ENCODE results near the gene MC4R.
"Not testable (repeated sequence)": the region's sequence is repeated elsewhere in the genome, so short reads cannot be mapped to it uniquely, and the experiment has no call there.

MC4R gene

DNA sequence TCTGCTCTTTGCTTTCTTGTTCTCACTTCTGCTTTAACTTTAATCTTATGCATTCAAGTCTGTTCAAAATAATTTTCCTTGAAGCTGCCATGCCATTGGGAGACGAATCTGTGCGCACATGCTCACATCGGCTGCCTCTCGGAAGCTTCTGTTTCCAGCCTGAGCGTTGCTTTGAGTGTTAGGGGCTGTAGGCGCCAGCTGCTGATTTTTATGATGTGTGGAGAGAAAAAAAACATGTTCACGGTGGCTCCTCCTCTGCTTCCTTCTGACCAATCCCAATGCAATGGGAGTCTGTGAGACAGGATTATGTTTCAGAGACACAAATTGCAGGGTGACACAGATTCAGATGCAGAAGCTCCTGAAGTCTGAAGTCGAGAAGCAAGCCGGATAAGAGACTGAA is at the start of gene MC4R:
Gene MC4R, minus strand, starts transcription at position 180 of the 400 bp plus-strand sequence. CDS start 426 bp downstream, outside the sequence.
- peak; percentile 94 for DNase-seq

DNA sequence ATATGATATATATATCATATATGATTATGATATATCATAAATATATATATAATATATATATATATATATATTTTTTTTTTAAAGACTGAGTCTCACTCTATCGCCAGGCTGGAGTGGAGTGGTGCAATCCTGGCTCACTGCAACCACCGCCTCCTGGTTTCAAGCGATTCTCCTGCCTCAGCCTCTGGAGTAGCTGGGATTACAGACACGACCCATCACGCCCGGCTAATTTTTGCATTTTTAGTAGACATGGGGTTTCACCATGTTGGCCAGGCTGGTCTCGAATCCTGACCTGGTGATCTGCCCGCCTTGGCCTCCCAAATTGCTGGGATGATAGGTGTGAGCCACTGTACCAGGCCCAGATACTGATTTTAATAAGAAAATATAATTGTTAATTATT is 49.7 kb upstream of the MC4R start:
- DNase-seq, result not testable (repeated sequence)

DNA sequence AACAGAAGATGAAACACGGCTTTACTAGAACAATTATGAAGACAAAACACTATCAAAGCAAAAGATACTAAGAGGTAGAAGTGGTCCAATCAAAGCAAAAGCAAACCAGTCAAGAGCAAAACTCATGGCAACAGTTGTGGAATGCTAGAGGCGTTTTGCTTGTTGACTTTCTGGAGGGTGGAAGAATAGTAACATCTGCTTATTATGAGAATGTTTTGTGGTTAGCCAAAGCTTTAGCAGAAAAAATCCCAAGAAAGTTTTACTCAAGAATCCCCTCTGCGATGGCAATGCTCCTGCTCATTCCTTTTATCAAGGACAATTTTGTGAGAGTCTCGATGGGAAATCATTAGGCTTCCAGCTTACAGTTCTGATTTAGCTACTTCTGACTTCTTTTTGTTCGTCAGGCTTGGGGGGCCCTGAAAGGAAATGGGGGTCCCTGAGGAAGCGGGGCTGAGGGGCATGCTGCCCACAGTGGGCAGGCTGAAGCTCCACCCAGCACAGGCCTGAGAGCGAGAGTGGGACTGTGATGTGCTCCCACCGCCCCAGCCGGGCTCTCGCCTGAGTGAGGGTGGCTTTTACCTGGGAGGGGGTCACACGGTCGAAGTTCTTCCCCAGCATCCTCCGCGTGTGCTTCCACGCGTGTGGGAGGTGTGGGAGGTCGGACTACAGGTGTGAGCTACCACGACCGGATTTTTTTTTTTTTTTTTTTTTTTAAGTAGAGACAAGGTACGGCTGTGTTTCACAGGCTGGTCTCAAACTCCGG is 49.0 kb upstream of the MC4R start:
- DNase-seq, result no peak

DNA sequence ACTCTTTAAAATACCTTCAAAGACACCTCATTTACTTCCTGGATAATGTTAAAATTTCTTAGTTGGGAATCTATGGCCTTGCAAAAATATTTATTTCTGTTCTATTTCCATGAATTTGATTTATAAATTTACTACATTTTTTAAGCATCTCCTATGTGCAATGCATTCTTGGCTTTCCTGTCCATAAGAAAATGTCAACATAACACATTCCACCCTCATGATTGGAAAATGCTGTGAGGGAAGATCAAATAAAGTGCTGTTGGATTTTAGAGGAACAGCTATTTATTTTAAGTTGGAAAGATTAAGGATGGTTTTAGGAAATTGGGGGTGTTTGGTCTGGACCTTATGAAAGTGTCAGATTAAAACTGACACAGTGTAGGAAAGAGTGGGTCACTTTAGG is 45.4 kb upstream of the MC4R start:
- DNase-seq, result no peak

DNA sequence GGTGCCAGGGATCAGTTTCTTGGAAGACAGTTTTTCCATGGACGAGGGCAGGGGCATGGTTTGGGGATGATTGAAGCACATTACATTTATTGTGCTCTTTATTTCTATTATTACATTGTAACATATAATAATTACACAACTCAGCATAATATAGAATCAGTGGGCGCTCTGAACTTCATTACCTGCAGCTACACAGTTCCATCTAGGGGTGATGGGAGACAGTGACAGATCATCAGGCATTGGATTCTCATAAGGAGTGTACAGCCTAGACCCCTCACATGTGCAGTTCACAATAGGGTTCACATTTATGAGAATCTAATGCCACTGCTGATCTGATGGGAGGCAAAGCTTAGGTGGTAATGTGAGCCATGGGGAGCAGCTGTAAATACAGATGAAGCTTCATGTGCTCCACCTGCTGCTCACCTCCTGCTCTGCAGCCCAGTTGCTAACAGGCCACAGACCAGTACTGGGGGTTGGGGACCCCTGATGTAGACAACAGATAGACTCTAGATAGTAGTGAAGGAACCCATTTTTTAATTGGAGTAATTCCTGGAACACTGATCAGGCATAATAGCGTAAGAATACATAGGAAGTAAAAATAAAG is 41.5 kb upstream of the MC4R start:
- no peak for DNase-seq

DNA sequence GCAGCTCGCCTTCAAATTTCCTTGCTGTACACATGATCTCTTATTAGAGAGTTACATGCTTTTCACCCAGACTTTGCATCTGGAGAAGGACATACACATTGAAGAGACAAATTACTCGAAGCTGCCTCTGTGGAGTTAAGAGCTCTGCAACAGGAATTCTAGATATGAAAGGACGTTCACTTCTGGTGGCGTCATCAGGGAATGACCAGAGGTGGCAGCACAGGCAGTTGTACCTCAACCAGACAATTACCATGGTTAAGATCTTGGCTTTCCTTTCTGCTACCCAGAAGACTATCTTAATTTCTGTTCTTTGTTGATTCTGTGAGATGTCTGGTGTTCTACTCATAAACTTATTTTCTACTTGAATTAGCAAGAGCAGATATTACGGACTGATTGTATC is 39.1 kb upstream of the MC4R start:
- DNase-seq, result no peak

DNA sequence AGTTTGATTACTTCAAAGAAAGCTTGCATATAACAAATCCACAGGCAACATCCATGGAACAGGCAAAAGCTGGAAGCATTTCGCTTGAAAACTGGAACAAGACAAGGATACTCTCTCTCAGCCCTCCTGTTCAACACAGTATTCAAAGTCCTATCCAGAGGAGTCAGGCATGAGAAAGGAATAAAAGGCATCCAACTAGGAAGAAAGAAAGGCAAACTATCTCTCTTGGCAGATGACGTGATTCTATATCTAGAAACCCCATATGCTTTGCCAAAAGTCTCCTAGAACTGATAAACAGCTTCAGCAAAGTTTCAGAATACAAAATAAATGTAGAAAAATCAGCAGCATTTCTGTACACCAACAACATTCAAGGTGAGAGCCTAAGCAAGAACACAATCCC is 34.1 kb upstream of the MC4R start:
- no peak for DNase-seq

DNA sequence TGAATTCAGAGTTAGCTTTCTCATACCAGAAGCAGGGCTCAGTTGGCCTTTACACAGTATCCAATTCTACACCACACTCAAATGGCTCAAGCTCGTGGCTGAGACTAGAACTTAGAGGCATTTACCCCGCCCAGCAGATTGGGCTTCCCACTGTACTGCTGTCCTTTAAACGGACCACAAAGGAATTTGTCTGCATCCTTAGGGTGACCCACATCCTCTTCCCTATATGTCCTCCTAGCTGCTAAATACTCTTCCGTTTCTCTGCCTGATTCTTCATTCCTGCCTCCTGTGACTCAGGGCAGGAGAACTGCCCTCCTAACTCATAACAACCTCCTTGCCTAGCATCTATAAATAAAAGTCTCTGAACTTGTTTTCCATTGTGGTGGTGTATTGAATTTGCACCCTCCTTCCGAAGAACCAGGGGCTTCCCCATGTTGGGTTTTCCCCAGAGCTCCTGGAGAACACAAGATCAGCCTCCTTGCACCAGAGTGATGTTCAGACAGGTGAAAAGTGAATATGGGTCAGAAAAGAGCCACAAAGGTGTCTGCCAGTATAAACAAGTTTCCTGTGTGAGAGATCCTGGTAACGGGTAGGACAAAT is 32.0 kb upstream of the MC4R start:
- DNase-seq, result no peak

DNA sequence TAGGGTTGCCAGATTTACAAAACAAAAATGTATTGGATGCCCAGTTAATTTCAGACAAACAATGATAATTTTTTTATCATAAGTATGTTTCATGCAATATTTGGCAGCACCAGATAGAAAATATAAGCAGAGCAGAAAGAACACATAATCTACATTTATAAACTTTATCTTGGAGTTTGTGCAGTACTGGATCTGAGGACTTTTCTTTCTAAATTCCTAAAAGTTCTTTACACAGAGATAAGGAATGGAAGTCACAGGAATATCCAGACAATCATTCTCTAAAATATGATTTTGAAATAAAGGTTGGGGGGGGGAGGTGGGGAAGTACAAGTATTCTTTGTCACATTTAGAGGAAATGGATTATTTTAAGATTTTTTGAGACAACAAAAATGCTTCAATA is 28.8 kb upstream of the MC4R start:
- DNase-seq, result no peak

DNA sequence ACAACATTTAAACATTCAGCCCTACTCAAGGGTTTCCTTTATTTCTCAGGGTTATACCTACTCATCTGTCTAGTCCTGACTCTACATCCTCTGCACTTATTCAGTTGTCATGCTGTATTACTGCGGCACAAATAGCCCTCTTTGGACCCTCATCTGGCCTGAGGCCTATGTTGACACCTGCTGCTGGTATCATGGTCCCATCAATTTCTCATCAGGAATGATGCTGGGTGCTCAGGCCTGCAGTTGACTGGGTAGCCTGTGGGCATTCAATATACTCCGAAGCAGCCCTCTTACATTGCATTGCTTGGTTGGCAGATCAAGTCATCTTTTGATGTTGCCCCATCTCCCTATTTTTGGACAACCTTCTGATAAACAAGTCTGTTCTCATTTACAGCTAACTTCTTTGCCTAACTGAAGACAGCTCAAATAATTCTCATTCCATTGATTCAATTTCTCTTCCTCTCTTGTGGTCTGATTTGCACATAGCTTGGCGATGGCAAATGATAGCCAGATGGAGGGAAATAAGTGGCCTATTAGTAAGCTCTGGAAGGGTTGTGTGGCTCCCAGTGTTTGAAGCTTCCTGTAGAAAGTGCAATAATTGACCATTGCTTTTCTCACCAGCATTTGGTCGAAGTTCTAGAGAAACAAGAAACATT is 19.1 kb upstream of the MC4R start:
- DNase-seq, result no peak

DNA sequence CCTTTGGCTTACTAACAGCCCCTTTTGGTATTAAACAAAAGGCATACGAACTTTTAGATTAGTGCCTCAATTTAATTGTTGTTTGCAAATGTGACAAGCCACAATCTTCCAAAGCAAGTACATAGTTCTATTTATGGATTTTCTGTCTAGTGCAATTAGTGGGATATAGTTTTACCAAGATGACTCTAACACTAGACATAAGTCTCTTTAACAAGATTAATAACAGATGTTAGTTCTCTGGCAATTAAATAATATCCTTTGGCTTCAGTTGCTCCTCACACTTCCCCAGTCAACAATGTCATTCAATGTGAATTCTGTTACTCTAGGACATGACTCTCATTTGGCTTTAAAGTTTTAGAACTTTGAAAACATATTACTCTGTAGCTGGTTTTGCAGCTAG is 16.7 kb upstream of the MC4R start:
- no peak for DNase-seq

DNA sequence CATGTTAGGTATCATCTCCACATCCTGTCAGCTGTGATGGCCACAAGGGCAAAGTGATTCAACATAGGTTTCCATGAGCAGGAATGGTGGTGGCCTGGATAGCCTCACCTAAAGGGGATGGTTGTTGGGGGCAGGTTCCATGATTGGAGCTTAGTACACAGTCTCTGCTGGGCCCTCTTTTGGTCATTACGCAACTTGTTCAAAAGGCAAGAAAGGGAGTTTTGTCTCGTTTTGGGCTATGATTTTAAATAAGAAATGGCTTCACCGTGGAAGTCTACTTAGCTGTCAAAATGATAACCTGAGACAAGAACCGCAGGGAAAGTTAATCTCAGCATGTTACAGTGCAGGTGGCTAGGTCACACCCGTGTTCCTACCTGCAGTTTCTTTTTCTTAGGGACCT is 13.1 kb upstream of the MC4R start:
- DNase-seq, result no peak

DNA sequence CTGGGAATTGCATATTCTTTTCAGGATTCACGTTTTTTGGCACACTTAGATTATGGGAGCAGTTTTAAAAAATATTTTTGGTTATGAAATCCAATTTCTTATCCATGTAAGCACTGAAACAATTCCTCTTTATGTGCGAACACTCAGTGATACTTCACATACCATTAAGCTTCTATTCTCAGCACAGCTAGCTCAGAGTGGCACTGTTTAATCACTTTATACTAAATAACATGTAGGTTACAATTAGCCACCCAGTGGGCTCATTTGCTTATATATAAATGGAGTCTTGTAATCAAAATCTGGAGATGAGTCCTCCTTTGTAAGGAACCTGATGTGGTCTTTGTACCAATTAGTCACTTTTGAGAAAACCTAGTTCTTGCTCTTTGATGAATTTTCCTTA is 11.3 kb upstream of the MC4R start:
- no peak for DNase-seq

DNA sequence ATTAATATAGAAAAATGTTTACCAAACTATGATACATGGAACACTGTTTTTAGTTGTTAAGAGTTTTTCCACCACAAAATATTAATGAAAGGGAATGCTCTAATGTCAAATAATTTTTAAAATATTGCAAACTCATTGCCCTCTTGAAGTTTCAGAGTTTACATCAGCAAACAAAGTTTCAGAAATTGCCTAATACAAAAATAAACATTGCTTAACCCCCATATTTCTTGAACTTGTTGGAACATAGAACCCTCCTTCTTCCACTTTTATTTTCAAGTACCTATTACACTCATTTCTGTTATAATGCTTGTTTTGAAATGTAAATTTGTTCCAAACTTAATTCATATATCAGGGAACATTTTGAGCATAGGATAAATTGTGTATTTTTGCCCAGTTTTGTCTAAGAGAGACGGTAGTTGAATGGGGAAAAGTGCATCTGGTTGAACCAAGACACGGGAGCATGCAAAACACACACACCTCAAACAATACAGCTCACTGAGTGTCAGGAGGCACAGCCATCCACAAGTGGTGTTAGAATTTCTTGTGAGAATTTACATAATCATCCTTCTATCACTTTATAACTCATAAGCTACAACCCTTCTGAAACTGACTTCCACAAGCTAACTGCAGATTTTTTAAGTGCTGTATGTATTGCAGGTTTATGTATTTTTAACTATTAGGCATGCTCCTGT is 5.3 kb upstream of the MC4R start:
- DNase-seq, result no peak

DNA sequence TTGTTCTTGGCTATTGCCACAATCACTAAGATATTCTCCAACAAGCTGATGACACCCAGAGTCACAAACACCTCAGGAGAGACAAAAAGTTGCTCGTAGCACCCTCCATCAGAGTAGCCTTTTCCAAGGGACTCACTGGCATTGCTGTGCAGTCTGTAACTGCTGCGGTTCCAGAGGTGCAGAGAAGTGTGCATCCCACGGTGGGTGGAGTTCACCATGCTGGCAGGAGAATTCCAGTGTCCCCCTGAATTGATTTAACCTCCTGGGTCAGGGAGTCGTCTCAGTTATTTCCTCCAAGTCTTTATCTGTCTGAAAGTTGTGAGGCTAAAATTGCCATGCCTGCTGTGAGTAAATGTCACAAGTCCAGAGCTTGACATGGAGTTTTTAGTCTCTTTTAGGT is 443 bp downstream of the MC4R start:
- no peak for DNase-seq

DNA sequence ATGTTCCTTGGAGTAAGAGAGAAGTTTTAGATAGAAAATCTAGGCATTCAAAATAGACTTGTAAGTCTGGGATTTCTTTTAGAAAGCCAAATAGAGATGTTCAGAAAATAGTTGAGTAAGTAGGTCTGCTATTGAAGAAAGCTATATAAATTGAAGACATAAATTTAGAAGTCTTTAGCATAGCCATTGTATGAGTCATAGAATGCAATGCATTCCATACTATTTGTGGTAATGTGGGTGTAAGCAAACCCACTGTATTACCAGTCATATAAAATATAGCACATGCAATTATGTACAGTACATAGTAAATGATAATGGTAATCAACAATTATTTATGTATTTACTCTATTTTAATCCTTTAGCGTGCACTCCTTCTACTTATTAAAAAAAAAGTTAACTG is 14.1 kb downstream of the MC4R start:
- no peak for DNase-seq

DNA sequence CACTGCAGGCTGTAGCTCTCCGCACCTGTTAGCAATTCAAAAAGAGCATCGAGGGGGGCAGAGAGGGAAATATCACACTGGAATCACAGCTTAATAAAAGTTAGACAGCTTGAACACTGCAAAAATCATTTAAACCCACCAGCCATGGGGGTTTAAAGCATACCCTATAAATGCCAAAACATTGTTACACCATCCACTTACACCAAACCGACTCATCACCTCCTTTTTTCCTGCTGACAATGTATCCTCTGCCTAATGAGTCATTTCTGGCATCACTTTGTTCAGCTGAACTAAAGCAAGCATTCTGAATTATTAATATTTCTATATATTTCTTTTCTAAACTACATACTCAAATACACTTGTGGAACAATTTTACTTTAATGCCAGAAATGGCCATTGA is 21.6 kb downstream of the MC4R start:
- DNase-seq, result no peak

DNA sequence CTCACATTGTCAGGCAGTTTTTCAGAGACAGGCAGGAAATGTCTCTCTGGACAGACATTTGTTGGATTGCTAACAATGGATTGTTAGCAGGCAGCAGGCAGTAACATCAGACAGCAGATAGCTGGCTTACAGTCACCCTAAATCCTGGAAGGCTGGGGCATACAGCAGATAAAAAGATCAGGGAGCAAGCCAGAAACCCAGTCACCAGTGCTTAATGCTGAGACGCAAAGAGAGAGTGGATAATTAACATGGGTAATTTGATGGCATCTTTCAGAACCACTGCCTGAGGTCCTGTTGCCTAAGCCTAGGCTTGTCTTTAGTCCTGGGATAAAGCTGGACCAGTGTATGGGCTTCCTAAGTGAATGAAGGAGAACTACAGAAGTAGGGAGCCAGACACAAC is 22.4 kb downstream of the MC4R start:
- DNase-seq, result no peak

DNA sequence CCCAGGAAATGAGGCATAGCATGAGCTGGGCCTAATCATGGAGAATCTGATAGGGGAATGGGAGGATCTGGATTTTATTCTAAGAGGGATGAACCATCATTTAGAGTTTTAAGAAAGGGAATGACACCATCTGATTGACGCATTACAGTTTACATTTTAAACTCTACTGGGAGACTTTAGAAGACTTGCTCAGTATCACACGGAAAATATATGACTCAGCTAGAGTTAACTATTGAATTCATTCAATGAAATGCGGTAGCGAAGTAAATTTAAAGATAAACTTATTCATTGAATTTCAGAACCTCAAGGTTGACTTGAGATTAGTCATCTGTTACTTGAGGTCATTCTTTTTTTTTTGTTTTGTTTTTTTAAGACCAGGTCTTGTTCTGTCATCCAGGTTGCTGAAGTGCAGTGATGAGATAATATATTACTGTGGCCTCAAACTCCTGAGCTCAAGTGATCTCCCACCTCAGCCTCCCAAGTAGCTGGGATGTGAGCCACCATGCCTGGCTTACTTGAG is 25.0 kb downstream of the MC4R start:
- DNase-seq, result no peak

DNA sequence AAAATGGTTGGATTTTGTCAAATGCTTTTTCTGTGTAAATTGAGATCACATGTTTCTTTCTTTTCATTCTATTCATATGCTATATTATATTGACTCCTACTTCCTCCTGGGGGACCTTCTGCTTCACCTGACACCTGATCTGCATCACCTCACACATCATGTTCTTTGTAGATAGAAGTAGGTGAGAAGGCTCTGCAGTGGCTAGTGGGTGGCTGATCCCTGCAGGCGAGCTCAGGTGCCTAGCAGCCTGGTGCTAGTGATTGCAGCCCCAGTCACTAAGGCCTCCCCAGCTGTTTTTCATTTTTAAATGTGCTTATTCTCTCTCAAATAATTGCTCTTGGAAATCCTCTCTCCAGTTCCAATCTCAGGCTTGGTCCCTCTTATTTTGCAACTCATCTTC is 33.6 kb downstream of the MC4R start:
- DNase-seq, result no peak

DNA sequence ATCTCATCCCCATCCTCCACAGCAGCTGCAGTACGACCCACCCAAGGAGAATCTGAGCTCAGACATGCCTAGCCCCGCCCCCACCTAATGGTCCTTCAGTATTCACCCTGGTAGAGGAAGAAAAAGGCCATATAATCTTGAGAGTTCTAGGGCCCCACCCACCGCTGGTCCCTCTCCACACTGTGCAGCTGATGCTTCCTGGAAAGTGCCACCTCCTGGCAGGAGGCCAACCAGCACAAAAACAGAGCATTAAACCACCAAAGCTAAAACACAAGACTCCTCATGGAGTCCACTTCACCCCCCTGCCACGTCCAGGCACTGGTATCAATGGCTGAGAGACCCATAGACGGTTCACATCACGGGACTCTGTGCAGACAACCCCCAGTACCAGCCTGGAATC is 40.7 kb downstream of the MC4R start:
- no peak for DNase-seq

DNA sequence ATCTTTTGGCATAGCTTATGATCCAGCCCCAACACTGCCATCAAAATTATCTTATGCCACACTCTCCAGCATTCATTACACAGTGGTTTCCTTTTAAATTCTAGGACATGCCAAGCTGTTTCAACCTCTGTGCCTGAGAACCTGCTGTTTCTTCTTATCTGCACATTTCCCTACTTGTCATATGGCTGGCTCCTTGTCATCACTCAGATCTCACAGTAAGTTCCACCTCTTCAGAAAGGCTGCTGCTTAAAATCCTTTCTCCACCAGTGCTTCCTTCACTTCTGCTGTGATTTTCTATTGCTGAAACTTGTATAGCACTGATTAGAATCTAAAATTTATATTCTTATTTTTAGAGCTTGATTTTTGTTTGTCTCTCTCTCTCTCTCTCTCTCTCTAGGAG is 43.4 kb downstream of the MC4R start:
- no peak for DNase-seq

DNA sequence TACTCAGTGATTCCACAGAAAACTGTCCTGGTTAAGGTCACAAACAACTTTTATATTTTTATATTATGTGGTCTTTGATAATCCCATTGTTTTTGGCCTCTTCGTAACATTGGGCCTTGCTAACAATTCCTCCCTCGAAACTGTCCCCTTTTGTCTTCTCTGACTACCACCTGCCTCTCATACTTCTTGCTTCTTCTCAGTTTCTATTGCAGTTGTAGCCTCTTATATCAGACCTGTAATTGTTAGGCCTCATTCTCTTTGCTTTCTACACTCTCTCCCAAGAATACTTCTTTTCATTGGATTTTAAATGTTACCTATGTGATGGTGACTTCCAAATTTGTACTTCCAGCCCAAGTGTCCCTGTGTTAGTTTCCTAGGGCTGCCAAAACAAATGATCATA is 44.7 kb downstream of the MC4R start:
- no peak for DNase-seq

All from NCI-H748 treated with DMSO at 0.1 percent for 48 hours (cell line).